HG02981 (cell line): ENCODE measurements around the gene APOBEC3A.
"Not testable (repeated sequence)": the region's sequence is repeated elsewhere in the genome, so short reads cannot be mapped to it uniquely, and the experiment has no call there.

Experiments used
- ATAC-seq: cut with Tn5 transposase; IDR thresholded peaks from one replicate; pipeline ENCODE4 v1.9.1; 2021; ENCODE audit warnings: mild to moderate bottlenecking, moderate library complexity; ENCODE audit not compliant: unreplicated experiment

Gene APOBEC3A

GRCh38 chr22:38957808-38958650 lies 620 bp downstream of the APOBEC3A start:
- ATAC-seq, result no peak

- not testable (repeated sequence) for ATAC-seq
These were observed 1.2 kb downstream of the APOBEC3A start for GRCh38 chr22:38958651-38958943.

- ATAC-seq, result no peak
These were observed 2.2 kb downstream of the APOBEC3A start for GRCh38 chr22:38959590-38959989.

- ATAC-seq, result not testable (repeated sequence)
These were observed 3.3 kb downstream of the APOBEC3A start for GRCh38 chr22:38960673-38961072.

GRCh38 chr22:38963291-38963738 lies 5.9 kb downstream of the APOBEC3A start:
- ATAC-seq, result not testable (repeated sequence)

GRCh38 chr22:38963872-38964271 lies 6.5 kb downstream of the APOBEC3A start:
- no peak for ATAC-seq

- no peak for ATAC-seq
These were observed 6.9 kb downstream of the APOBEC3A start for GRCh38 chr22:38964306-38964705.

GRCh38 chr22:38964989-38965388 lies 7.6 kb downstream of the APOBEC3A start:
- ATAC-seq, result no peak

GRCh38 chr22:38965614-38966379 lies 8.4 kb downstream of the APOBEC3A start:
- no peak for ATAC-seq

GRCh38 chr22:38966380-38966702 lies 8.9 kb downstream of the APOBEC3A start:
- no peak for ATAC-seq

GRCh38 chr22:38966942-38967341 lies 9.5 kb downstream of the APOBEC3A start:
- no peak for ATAC-seq

GRCh38 chr22:38967451-38968450 lies 10.3 kb downstream of the APOBEC3A start:
- ATAC-seq, result no peak

- no peak for ATAC-seq
These were observed 11.4 kb downstream of the APOBEC3A start for GRCh38 chr22:38968801-38969200.

GRCh38 chr22:38970551-38970950 lies 13.1 kb downstream of the APOBEC3A start:
- ATAC-seq, result no peak

GRCh38 chr22:38971202-38971601 lies 13.8 kb downstream of the APOBEC3A start:
- ATAC-seq, result no peak

GRCh38 chr22:38971791-38972190 lies 14.4 kb downstream of the APOBEC3A start:
- no peak for ATAC-seq

- no peak for ATAC-seq
These were observed 15.1 kb downstream of the APOBEC3A start for GRCh38 chr22:38972558-38972957.

- ATAC-seq, result no peak
These were observed 16.1 kb downstream of the APOBEC3A start for GRCh38 chr22:38973289-38974169.

GRCh38 chr22:38974170-38974825 lies 16.9 kb downstream of the APOBEC3A start:
- no peak for ATAC-seq

- no peak for ATAC-seq
These were observed 17.4 kb downstream of the APOBEC3A start for GRCh38 chr22:38974826-38975175.
